Psoas muscle (tissue), 8 donors: ENCODE measurements around the gene ATCAY. TPM values are rescaled to one million over a fixed set of nuclear protein-coding genes. Genes with fewer than 3 reads are reported as not detected.

Experiments
- ATAC-seq, 4 donors: fragments of 200-7000 bp; cut with Tn5 transposase; one replicate each; pipeline ENCODE4 v1.9.1; 2020; ENCODE audit warnings: moderate library complexity in 3 of 4, mild to moderate bottlenecking in 2 of 4
- DNase-seq, 2 donors: peaks; one replicate each; pipeline ENCODE4 v3.0.0-alpha.2; 2020
- H3K27ac ChIP-seq: fragments of 200-600 bp; one replicate; pipeline ENCODE4 v1.8.0; 2022
- H3K27me3 ChIP-seq, 3 donors: fragments of 200-600 bp in 1 of 3; one replicate each; pipeline versions ENCODE4 v1.6.1 to v1.8.0; 2013 to 2022; ENCODE audit warnings: low read length in 2 of 3, mild to moderate bottlenecking in 2 of 3, moderate library complexity in 1 of 3; ENCODE audit not compliant: insufficient read depth in 3 of 3
- H3K36me3 ChIP-seq, 2 donors: fragments of 200-600 bp in 1 of 2; one replicate each; pipeline versions ENCODE4 v1.6.1 to v1.8.0; 2013 to 2022; ENCODE audit warnings: low read depth in 1 of 2, mild to moderate bottlenecking in 1 of 2, moderate library complexity in 1 of 2; ENCODE audit not compliant: insufficient read depth in 1 of 2
- H3K4me1 ChIP-seq: fragments of 200-600 bp; one replicate; pipeline ENCODE4 v1.8.0; 2022
- H3K4me3 ChIP-seq: fragments of 200-600 bp; one replicate; pipeline ENCODE4 v1.8.0; 2022; ENCODE audit warnings: mild to moderate bottlenecking
- H3K9me3 ChIP-seq: fragments of 200-600 bp; one replicate; pipeline ENCODE4 v1.8.0; 2022
- WGBS, 3 donors: extraction: QIAGEN DNeasy Blood & Tissue Kit; methylation state at CpG; one replicate each; pipeline versions ENCODE4 v1.1.6 to v1.1.7; 2013; 5-methylcytosine and 5-hydroxymethylcytosine counted together
- intact Hi-C, 2 donors: fragments of 100-400 bp; cut with DNase I; formaldehyde crosslinking; loops; one replicate each; pipeline versions ENCODE4 v1.11.0 to v1.14.2; 2022
- long read RNA-seq, 2 donors: library from polyadenylated mRNA; unstranded; transcript quantifications; one replicate each; pipeline ENCODE4 v2.0.0, GENCODE V29; 2021
- polyA plus RNA-seq, 3 donors: library from polyadenylated mRNA; stranded (reverse); fragments of 200-250 nt; gene quantifications; one replicate each; pipeline ENCODE4 v1.2.3, GENCODE V29; 2013
- total RNA-seq, 4 donors: library from RNA; stranded (reverse); fragmentation: NEBNext Ultra II Directional in 2 of 4; extraction: Animal tissue kit (Norgen Biotek cat#: 25700) in 2 of 4; gene quantifications; one replicate each; pipeline versions ENCODE4 v1.2.1 to v1.2.4, GENCODE V29; 2021 to 2023
- TF ChIP-seq, protein P1 (sequence below): fragments of 200-600 bp; IDR thresholded peaks from one replicate; pipeline ENCODE4 v1.8.0; 2022; ENCODE audit warnings: antibody characterized with exemption
- donor health status: healthy with polysubstance abuse.
- donor health status: DM: no; HTN: no; CAD: no; lungs with moderate emphysema.
- donor health status: Bipolar disorder and iron deficiency.
- donor health status: healthy.
- donor health status: DM: yes; HTN: yes; CAD: no.
- donor health status: DM: no; HTN: no; CAD: no.
- donor health status: DM: no; HTN: no; CAD: no.
- donor health status: DM: yes; HTN: yes; CAD: no.

The ATCAY gene, protein sequence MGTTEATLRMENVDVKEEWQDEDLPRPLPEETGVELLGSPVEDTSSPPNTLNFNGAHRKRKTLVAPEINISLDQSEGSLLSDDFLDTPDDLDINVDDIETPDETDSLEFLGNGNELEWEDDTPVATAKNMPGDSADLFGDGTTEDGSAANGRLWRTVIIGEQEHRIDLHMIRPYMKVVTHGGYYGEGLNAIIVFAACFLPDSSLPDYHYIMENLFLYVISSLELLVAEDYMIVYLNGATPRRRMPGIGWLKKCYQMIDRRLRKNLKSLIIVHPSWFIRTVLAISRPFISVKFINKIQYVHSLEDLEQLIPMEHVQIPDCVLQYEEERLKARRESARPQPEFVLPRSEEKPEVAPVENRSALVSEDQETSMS
- total RNA-seq (not detected), polyA plus RNA-seq (under 1 TPM in 1 of 3 donors, not detected in 2; 0.04 TPM)
- long read RNA-seq, donor 1, result 0 reads
- long read RNA-seq, donor 2, partial matches to known transcripts, result 0 of 1 reads
- long read RNA-seq, donor 2, other reads (novel, unspliced or antisense), result 1 of 1 reads

DNA sequence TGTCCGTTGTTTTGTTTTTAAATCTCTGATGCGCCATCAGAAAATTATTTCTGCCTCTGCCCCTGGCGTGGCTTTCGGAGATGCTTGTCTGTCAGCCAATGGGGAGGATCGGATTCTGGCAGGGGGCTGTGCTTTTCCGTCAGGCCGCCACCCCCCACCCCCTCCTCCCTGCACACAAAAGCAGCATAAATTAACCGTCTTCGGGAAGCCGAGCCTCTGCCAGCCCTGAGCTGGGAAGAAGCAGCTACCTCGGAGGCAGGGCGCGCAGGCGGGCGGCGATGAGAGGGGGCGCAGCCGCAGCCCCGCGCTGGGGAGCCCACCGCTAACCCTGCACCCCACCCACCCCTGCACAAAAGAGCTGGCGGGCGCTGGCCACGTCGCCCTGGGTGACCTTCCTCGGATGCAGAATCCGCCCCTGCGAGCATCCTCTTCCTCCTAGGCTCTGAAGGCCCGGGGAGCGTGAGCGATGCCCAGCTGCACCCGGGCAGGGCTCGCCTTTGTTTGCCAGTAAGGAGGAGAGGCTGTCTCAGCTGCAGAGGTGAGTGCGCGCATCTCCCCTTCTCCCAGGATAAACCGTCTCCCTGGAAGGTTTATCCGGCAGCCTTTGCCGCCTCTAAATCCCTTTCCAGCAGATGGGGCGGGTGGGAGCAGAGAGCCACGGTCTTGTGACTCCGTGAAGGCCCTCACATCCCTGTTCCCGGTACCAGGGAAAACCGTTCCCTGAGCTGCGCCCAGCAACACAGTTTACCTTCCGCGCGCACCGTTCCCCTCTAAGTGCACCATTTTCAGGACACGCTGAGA lies at the start of gene ATCAY:
TSS of gene ATCAY (plus strand) at position 215 of the 801 bp plus-strand sequence. CDS start 5,083 bp downstream, outside the sequence.
- intact Hi-C loops, result no loop called here
- no peak for ATAC-seq

DNA sequence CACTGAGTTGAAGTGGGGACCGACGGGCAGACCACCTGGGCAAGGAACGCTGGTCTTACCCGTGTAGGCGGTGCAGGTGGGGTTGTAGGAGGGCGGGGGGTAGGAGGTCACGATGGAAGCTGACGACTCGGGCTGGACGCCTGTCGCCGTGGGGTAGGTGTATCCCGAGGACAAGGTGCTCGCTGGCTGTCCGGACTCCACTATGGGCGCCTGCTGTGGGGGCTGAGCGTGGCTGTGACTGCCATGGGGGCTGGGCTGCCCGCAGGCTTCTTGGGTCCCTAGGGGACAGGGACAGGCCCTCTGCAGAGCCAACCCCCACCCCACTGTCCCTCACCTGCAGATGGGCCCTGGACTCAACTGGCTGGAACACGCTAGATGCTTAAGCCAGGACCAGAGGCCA lies 48.9 kb upstream of the ATCAY start:
- H3K9me3 ChIP-seq, result no peaks in the 10 kb centered on the region
- DNase-seq, result no peak
- no peaks in the 10 kb centered on the region for H3K36me3 ChIP-seq
- TF ChIP-seq, protein P1, sequence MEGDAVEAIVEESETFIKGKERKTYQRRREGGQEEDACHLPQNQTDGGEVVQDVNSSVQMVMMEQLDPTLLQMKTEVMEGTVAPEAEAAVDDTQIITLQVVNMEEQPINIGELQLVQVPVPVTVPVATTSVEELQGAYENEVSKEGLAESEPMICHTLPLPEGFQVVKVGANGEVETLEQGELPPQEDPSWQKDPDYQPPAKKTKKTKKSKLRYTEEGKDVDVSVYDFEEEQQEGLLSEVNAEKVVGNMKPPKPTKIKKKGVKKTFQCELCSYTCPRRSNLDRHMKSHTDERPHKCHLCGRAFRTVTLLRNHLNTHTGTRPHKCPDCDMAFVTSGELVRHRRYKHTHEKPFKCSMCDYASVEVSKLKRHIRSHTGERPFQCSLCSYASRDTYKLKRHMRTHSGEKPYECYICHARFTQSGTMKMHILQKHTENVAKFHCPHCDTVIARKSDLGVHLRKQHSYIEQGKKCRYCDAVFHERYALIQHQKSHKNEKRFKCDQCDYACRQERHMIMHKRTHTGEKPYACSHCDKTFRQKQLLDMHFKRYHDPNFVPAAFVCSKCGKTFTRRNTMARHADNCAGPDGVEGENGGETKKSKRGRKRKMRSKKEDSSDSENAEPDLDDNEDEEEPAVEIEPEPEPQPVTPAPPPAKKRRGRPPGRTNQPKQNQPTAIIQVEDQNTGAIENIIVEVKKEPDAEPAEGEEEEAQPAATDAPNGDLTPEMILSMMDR, result no peak
- H3K27ac ChIP-seq, result no peak overlapping the region
- no peak for ATAC-seq
- intact Hi-C loops, result no loop called here
- H3K4me1 ChIP-seq, result no peaks in the 10 kb centered on the region
- 54 to 60% (median 57%) methylated on average over 16 to 19 of the region's 19 CpGs for WGBS, 3 donors
- no peak overlapping the region for H3K4me3 ChIP-seq
- H3K27me3 ChIP-seq, result peaks cover 0 to 29% (median 10%) of the 10 kb centered on the region in 3 donors

More for the DNA sequence above, at the start of gene ATCAY:
- Histone ChIP-seq H3K36me3 (no peaks in the 10 kb centered on the region), H3K4me3 (no peak within 1 kb of the TSS), H3K4me1 (no peaks in the 10 kb centered on the region), H3K27me3 (peaks cover 0 to 62% (median 11%) of the 10 kb centered on the region in 3 donors), H3K27ac (no peak within 1 kb of the TSS), H3K9me3 (no peaks in the 10 kb centered on the region)
- WGBS, 3 donors, result 1 to 2% (median 1%) methylated on average over 49 of the region's 49 CpGs
- TF ChIP-seq, protein P1, result no peak
- no peak for DNase-seq

DNA sequence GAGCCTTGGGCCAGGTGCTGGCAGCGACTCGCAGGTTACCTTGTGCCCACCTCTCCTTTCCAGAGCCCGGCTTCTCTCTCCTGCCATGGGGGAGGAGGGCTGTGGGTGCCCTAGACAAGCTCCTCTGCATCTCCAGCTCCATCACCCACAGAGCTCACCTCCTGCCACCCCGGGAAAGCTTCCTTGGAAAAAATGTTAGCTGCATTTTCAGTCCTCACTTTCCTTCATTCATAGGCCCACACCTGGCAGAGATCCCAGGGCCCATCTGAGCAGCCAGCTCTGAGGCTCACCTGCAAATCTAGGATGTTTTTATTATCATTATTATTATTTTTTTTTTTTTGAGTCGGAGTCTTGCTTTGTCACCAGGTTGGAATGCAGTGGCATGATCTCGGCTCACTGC lies 48.5 kb upstream of the ATCAY start:
- DNase-seq (no peak), ATAC-seq (no peak)
- Histone ChIP-seq H3K36me3 (no peaks in the 10 kb centered on the region), H3K27ac (no peak overlapping the region), H3K27me3 (peaks cover 0 to 29% (median 10%) of the 10 kb centered on the region in 3 donors), H3K9me3 (no peaks in the 10 kb centered on the region), H3K4me1 (no peaks in the 10 kb centered on the region), H3K4me3 (no peak overlapping the region)
- 83 to 91% (median 87%) methylated on average over 6 of the region's 6 CpGs for WGBS, 3 donors
- TF ChIP-seq, protein P1, result no peak
- intact Hi-C loops, result no loop called here

DNA sequence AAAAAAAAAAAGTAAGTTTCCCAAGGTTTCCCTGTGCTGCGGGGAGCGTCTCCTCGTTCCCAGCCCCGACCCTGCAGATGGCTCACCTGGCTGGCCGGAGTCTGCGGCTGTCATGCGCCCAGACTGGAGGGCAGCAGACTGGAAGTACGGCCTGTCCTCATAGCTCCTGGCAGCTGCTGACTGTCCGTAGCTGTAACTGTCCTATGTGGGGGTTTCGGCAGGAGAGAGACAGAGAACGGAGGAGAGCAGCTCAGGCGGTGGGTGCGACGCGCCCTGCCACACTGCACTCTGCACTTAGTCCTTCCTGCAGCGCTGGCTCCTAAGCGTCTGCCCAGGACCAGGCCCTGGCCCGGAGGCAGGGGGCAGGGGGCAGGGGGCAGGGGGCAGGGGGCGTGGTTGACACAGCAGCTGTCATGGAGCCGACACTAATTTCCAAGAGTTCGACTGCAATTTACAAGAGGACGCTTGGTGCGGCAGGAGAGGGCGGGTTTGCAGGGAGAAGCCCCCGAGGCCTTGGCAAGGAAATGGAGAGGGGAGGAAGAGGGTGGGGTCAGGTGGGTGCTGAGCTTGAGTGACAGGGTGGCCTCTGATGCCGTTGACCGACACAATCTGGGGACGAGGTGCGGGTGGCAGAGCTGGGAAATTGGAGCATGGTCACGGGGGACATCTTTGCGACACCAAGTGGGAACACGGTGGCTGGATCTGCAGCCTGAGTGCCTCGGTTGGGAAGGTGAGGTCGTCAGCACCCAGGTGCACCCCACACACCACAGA lies 46.7 kb upstream of the ATCAY start:
- H3K36me3 ChIP-seq, result no peaks in the 10 kb centered on the region
- H3K27me3 ChIP-seq, result peaks cover 0 to 24% (median 10%) of the 10 kb centered on the region in 3 donors
- H3K4me3 ChIP-seq, result no peak overlapping the region
- H3K27ac ChIP-seq, result no peak overlapping the region
- H3K9me3 ChIP-seq, result no peaks in the 10 kb centered on the region
- ATAC-seq (no peak), DNase-seq (no peak)
- 47 to 51% (median 49%) methylated on average over 30 to 34 of the region's 34 CpGs for whole genome bisulfite sequencing, 3 donors
- intact Hi-C loops, result no loop called here
- TF ChIP-seq, protein P1, result no peak
- no peaks in the 10 kb centered on the region for H3K4me1 ChIP-seq
